ENCODE measurements around the gene KCNJ12. TPM values are rescaled to one million over a fixed set of nuclear protein-coding genes. Genes with fewer than 3 reads are reported as not detected.

The KCNJ12 gene
- polyA plus RNA-seq, 3 donors, result 6.8 to 7.2 (median 7.0) TPM

DNA sequence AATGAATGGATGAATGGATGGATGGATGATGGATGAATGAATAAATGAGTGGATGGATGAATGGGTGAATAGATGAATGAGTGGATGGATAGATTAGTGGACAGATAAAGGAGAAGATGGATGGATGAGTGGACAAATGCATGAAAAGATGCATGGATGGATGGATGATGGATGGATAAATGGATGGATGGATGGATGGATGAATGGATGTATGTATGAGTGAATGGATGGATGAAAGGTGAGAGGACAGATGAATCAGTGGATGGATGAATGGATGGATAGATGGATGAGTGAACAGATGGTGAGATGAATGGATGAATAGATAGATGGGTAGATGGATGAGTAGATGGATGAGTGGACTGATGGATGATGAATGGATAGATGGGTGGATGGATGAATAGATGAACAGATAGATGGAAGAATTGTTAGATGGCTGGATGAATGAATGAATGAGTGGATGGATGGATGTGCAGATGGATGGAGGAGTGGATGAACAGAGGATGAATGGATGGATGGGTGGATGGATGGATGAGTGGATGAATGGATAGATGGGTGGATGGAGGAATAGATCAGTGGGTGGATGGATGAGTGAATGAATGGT lies 13.7 kb upstream of the KCNJ12 start:
- no peak for DNase-seq

DNA sequence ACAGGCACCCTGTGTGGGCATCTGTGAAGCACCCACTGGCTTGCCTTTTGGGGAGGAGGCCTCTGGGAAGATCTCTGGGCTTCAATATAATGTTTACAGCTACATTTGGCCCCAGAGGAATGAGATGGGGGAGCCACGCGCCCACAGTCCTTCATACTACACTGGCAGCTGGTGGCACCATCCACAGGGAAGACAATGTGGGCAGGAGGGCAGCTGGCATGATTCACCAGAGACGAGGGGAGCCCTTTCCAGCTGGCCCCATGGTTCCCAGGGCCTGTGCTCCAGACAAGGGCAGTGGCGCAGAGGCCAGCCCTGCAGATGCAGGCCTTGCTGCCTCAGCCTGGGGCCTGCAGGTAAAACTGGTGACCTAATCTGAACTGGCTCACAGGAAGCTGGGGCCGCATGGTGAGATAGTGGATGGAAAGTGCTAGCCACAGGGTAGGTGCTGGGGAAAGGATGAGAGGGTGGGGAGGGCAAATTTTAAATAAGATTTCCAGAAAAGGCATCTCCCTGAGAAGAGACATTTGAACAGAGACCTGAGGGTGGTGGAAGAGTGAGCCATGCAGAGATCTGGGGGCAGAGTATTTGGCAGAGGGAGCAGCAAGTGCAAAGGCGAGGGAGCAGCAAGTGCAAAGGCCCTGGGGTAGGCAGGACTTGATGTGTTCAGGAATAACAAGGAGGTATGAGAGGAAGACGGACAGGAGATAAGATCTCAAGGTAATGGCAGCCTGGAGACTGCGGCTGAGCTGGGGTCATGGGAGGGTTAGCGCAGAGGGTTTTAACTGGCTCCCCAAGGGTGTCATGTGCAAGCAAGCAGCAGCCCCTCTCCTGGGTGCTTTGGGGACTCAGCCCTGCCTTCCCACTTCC lies 12.1 kb upstream of the KCNJ12 start:
- DNase-seq, result no peak

DNA sequence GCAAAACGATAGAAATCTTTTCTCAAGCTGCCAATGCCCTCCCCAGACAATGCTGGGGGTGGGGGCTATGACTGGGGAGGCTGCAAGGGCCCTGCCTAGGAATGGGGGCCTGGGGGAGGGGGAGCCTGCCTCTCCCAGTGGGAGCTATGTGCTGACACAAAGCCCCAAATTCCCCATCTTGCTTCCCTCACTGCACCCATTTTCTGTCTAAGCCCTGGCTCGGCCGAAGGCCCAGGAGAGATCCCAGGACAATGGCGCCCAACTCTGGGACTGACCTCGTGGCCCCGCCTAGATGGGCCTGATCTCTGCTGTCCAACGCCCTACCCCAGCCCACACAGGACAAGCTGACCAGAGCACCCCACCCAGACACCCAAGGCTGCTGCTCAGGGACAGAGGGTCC lies 11.1 kb upstream of the KCNJ12 start:
- no peak for DNase-seq

DNA sequence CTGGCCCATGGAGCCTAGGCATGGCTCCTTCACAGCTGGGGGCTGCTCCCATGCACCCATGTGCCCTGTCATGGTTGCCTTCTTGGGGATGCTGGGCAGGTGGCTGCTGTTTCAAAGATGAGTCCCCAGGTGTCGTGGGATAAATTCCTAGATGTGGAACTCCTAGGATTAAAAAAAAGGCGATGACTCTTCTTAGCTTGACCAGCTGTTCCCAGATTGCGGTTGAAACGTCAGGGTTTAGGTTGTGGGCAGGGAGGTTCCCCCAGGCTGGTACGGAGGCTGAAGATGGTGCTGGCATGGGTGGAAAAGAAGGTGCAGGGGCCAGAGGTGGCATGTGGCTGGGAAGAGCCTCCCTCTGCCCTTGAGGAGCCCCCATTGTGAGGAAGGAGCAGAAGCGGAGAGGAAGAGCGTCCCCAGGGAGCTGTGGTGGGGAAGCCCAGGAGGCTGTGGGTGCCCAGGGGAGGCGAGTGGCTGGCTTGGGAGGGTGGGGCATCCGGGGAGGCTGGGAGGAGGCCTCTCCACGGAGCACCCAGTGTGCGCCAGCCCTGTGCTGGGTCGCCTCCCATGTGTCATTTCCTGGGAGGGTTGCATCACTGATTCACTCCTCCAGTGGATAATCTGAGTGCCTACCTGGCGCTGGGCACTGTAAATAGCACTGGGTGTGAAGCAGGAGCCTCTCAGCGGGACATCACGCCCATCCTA lies 7.5 kb upstream of the KCNJ12 start:
- DNase-seq, result no peak

DNA sequence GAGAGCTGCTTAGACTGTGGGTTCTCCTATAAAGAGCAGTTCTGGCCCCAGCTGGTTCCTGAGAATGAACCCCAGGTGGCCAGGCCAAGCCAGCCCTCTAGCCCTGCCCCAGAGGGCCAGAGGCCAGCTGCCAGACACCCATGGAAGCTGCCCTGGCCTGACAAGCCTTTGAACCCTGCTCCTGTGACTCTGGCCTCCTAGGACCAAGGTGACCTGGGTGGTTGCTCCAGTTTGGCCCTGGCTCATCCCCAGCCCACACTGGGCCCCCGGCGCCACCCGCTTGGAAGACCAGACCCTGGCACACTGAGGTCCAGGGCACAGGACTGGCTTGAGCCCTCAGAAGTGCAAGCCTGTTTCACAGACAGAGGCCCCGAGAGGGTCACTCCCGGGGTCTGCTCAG lies 6.8 kb upstream of the KCNJ12 start:
- no peak for DNase-seq

DNA sequence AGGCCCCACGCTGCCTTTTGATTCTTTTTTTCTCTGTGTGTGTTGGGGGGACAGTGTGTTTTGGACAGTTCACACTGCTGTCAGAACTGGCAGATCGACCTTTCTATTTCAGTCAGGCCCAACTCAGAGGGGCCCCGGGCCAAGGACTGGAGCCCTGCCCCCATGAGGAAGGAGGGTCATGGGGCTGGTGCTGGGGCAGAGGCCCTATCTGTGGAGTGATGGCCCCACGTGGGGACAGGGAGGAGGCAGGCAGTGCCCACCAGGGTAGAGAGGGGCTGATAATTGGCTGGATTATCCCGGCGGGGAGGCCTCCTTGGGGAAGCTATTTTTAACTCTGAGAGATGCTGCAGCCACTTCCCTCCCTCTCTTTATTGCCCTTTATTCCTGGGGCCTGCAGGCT lies 5.7 kb upstream of the KCNJ12 start:
- no peak for DNase-seq

DNA sequence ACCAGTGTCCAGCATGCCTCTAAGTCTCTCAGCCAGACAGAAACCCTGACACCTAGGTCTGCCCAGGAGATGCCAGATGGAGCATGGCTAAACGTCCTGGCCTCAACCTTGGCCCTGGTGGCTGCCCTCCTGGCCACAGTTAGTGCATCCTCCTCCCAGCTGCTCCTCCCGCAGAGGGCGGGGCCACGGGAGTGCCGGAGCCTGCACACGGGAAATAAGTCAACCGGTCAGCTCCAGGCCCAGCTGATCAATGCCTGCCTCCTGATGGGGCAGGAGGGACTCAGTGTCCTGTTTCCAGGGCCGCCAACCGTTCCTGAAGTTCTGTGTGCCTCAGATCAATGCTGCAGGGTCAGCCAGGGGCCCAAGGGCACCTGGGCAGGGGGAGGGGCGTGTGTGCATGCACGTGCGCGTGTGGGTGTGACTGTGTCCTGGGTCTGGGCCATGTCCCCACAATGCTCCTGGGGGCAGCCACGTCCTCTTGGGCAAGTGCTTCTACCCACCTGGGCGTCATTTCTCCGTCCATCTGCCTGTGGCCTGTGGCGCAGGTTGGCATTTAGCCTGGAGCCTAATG lies 4.6 kb upstream of the KCNJ12 start:
- no peak for DNase-seq

DNA sequence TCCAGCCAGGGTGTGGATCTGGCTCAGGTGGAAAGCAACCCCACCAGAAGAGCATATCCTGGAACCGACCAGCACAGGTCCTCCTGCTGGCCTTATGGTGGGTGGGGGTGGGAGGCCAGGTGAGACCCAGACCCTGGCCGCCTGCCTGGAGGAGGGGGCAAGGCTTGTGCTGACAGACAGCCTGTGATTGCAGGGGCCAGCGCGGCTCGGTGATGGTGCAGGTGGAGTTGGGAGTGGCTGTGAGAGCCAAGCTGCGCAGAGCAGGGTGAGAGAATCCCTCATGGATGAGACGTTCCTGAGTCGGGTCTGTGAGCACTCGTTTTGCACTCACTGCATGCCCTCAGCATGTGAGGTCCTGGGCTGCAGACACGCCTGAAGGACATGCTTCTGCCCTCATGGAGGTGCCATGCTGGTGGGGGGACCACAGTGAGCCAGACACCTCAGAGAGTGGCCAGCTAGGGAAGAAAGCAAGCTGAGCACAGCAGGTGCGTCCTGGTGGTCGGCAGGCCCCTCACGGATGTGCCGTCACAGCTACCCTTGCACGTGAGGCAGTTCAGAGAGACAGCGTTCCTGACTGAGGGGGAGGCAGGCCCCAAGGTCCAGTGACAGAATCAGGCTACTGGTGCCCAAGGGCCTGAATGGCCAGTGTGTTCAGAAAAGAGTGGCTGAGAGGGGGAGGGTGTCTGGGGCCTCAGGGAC lies 3.8 kb upstream of the KCNJ12 start:
- DNase-seq, result no peak

DNA sequence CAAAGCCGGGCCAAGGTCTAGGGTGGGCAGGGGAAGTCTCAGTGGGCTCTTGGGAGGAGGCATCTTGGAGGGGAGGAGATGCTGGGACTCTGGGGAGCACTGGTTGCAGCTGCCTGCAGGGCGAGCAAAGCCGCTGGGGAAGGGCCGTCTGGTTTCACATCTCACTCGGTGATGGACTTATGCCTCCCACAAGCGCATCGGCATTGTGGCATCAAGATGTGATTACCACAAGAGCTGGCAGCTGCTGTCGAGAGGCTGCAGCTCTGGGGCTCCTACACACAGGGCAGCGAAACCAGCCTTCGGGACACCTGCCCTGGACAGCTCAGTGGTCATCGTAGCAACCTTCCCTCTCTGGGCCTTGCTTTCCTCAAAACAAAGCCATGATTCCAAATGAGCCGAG lies 3.1 kb upstream of the KCNJ12 start:
- no peak for DNase-seq

DNA sequence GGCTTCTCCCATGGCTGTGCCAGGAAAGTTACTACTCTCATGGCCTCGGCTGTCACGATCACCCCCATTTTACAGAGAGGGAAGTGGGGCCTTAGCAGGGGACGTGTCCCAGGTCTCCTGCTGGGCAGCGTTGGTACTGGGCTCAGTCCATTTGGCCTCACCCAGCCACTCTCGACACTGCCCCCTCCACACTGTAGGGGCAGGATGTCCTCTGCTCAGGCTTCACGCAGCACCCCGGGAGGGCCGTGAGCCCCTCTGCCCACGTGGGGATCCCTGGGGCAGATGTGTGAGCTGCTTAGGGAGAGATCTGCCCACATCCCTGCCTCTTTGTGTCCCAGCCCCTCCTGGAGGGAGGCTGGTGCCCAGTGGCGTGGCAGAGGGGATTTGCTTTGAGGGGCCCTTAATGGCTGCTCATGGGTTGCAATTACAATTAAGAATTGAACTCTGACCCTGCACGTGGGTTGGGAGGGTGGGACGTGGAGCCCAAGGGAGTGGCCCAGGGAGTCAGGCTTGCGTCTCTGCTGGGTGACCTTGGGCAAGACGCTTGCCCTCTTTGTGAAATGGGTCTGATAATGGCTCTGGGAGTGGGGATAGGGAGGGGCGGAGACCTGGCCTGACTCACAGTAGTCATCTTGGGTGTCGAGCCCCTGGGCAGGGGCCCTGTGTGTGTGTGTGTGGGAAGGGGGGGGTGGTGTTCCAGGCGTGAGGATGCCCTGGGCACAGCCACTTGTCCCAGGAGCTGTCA lies 2.3 kb upstream of the KCNJ12 start:
- no peak for DNase-seq

DNA sequence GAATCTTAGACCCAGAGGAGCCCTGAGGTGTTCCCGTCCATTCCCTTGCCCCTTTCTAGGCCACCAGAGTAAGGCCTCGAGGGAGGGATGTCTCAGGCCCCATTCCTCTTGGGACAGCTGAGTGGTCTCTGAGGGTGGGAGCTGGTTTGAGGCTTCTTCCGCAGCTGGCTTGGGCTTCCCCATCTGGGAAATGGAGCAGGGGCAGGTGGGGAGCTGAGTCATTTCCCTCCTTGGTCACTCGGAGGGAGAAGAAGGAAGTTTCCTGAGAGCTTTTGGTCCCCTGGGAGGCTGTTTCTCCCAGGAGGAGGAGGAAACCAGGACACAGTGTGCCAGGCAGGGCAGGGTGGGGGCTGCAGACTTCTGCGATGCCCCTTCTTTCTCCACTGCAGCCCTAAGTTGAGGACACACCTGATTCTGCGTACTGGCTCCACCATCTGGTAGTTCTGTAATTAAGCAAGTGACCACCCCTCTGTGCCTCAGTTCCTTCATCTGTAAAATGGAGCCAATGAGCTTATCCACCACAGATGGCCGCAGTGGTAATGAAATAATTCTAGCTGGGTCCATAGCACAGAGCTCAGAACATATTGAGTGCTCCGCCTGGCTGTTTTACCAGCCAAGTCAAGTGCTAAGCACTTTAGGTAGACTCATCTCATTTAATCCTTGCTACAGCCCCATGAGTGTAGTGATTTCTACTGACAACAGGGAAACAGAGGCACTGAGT lies 1.6 kb upstream of the KCNJ12 start:
- DNase-seq, result no peak

DNA sequence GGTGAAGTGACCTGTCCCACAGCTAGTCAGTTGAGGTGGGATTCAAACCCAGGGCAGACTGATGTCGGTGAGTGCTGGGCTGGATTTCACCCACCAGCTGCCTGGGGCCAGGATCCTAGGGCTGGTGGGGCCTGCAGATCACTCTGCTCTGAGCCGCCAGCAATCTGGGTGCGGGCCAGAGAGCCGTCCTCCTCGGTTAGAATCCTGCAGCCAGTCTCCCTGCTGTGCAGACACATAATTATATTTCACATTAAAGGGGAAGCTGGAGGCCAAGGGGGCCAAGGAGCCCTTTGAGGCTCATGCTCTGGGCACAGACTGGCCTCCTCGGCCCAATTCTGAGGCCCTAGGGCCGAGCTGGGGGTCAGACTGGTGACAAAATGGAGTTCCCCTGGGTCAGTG lies 996 bp upstream of the KCNJ12 start:
- DNase-seq, result no peak

DNA sequence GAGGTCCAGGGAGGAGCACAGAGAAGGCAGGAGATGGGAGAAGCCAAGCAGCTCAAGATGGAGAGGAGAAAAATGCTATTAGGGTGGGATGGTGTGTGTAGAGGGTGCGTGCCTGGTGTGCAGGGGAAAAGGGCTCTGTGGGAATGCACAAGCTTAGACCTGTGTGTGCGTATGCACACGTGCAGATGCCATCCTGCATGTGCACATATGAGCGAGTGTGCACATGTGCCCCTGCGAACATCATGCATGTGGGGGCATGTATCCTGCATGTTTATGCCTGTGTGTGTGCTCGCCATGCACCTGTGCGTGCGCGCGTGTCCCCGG lies 438 bp upstream of the KCNJ12 start:
- DNase-seq, result no peak

DNA sequence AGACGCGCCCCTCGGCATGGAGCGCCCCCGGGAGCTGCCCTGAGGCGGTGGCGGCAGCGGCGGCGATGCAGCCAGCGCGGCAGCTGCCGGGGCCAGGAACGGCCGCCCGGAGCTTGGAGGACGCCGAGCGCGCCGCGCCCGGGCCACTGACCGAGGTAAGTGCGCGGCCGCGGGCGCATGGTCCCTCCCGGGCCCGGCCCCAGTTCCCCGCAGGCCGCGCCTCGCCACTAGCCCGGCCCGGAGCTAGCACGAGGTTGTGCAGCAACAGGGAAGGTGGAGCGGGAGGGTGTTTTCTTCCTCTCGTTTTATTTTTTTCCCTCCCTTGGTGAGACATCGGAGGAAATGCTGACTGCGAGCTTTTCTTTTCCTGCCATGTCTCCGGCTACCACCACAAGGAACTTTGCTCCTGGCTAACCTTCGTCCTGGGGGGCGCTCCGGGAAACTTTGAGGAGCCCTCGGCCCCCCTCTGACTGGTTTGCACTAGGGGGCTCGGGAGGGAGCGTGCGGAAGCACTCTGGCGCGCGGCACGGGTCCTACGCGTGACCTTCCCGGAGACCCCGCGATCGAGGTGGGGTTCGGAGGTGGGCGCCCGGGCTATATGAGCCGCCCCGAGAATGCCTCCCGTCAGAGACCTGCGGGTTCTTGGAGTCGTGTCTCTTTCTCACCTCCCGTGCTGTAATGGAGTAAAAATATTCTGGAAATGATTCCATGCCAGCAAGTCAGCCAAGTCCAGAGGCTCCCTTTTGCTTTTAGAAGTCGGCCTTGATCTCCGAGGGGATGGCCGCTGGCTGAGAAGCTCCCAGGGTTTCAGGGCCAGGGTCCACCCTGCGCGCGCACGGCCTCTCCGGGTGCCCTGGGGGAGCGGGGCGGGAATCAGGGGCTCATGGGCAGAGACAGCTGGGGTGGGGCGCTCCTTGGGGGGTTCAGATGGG lies 868 bp downstream of the KCNJ12 start:
- no peak for DNase-seq

DNA sequence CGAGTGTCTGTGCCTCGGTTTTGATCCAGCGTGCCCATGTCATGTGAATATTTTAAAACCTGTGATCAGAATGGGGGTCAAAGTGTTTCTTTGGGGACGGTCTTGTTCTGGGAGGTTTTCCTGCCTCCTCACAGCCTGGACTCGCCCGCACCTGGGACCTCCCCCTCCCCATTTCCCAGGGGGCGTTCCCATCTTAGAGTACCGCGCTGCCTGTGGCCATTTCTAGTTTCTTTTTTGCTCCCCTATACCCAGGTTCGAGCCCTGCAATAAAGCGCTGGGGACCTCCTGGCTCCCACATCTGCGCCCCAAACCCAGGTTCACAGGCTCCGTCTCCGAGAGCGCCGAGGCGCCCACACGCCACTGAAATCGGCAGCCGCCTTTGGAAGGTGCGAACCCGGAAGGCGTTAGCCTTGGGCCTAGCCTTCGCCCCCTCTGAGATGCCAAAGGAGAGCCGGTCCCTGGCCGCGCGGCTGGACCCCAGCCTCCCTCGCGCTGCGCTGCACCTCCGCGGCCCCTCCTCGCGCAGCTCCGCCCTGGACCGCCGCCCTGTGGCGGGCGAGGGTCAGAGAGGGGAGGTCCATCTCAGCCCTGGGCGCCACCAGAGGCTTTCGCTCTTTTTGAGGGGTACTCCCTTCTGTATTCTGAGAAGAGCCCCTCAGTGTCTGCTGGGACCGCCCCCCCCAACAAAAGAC lies 1.7 kb downstream of the KCNJ12 start:
- no peak for DNase-seq

DNA sequence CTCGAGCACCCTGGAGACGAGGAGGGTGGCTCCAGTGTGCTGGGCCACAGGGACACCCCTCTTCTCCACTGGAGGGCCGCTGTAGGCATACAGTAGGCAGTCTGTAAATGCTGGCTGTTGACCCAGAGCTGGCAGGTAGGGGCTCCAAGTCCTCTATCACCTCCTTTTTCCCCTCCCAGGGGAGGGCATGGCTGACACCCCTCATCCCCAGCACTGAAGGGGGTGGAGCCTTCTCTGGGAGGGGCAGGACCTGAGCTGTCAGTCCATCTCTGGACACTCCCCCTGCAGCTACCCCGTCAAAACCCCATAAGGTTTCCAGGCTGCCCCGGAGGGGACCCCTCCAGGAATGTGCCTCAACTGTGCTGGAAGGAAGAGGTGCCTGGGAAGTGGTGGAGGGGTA lies 2.4 kb downstream of the KCNJ12 start:
- no peak for DNase-seq

DNA sequence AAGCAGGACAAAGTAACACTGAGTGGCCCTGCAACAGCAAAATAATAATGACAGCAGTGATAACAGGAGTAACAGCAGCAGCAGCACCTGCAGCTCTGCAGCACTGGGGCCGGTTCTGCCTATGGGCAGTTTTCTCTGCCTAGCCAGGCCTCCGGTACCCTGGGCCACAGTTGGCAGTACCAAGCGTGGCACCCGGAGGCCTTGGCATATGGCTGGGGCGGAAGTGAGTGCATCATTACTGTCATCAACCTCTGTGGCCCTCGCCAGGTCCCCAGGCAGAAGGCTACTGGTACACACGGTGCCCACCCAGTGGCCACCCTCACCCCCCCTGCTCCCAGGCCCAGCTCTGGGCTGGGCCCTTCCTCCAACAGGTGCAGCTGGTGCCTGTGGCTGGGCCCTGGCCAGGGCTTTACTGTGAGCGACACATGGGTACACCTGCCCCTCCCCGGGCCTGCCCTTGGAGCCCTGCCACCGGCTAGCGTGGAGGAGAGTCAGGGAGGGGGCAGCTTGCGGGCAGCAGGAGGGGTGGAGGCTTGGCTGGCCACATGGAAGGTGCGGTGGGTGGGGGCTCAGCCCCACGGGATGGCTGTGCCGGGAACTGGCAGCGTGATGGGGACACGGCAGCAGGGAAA lies 3.0 kb downstream of the KCNJ12 start:
- DNase-seq, result no peak

DNA sequence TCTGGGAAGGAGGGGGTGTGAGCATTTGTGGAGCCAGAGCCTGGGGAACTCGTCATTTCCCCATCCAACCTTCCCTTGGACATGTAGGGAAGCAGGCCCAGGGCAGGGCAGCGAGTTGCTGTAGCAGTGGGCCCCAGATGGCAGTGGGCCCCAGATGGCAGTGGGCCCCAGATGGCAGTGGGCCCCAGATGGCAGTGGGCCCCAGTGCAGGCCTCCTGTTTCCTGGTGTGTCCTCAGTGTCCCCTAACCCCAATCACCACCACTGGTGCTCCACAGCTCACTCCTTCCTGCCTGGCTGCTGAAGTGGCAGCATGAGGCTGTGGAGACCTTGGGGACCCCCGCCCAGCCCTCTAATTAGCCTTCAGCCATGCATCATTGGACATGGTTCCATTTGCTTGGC lies 4.5 kb downstream of the KCNJ12 start:
- no peak for DNase-seq
